Left ventricle myocardium superior (tissue), 1 donor: ENCODE data around the gene ILF2. TPM values are rescaled to one million over a fixed set of nuclear protein-coding genes. Genes with fewer than 3 reads are reported as not detected.

Source experiments
- ATAC-seq: fragments of 200-7000 bp; cut with Tn5 transposase; one replicate; pipeline ENCODE4 v1.9.1; 2020; ENCODE audit warnings: mild to moderate bottlenecking, moderate library complexity
- DNase-seq: peaks from one replicate; pipeline ENCODE4 v3.0.0-alpha.2; 2020
- intact Hi-C: fragments of 100-400 bp; cut with micrococcal nuclease; formaldehyde crosslinking; loops from one replicate; pipeline ENCODE4 v1.11.0; 2022
- total RNA-seq: library from RNA; stranded (reverse); fragmentation: NEBNext Ultra II Directional; extraction: Animal tissue kit (Norgen Biotek cat#: 25700); gene quantifications from one replicate; pipeline ENCODE4 v1.2.1, GENCODE V29; 2021
- donor health status: DM: no; HTN: yes; CAD: no; lungs with severe emphysema.

The ILF2 gene
- total RNA-seq, 1 donor from 2014 or later = 56.9 TPM

- DNase-seq (no peak), ATAC-seq (peak; percentile 28)
- intact Hi-C loops = no loop called here
These were observed 37.5 kb downstream of the ILF2 start for GRCh38 chr1:153633161-153633753.

GRCh38 chr1:153631047-153632022 lies 39.5 kb downstream of the ILF2 start:
- no peak for DNase-seq
- no peak for ATAC-seq
- intact Hi-C loops = no loop called here

GRCh38 chr1:153630384-153630783 lies 40.4 kb downstream of the ILF2 start:
- ATAC-seq (no peak), DNase-seq (no peak)
- intact Hi-C loops = no loop called here

GRCh38 chr1:153629971-153630370 lies 40.8 kb downstream of the ILF2 start:
- ATAC-seq (peak; percentile 50), DNase-seq (peak; percentile 83)
- intact Hi-C loops = no loop called here

GRCh38 chr1:153629343-153629665 lies 41.5 kb downstream of the ILF2 start:
- ATAC-seq (no peak), DNase-seq (no peak)
- intact Hi-C loops = no loop called here

GRCh38 chr1:153628638-153629342 lies 42.0 kb downstream of the ILF2 start:
- intact Hi-C loops = no loop called here
- ATAC-seq = no peak
- DNase-seq = no peak

GRCh38 chr1:153627715-153628626 lies 42.8 kb downstream of the ILF2 start, which contains the start of gene S100A1:
TSS of gene S100A1 (plus strand) at chr1:153628434. CDS start at chr1:153630522, 2,088 bp downstream.
- ATAC-seq (peak; percentile 59), DNase-seq (peak; percentile 82)
- intact Hi-C loops = no loop called here

GRCh38 chr1:153626904-153627714 lies 43.7 kb downstream of the ILF2 start, which contains the start of gene S100A13:
TSS of gene S100A13 (minus strand) at chr1:153627505. CDS start at chr1:153626472, 1,033 bp downstream.
- ATAC-seq (peak; percentile 67), DNase-seq (peak; percentile 85)
- intact Hi-C loops = no loop called here

- ATAC-seq = no peak
- intact Hi-C loops = no loop called here
- DNase-seq = no peak
These were observed 44.3 kb downstream of the ILF2 start for GRCh38 chr1:153626477-153626903.

GRCh38 chr1:153624965-153625611 lies 45.7 kb downstream of the ILF2 start:
- intact Hi-C loops = no loop called here
- no peak for ATAC-seq
- no peak for DNase-seq

GRCh38 chr1:153623101-153623500 lies 47.7 kb downstream of the ILF2 start:
- ATAC-seq (no peak), DNase-seq (no peak)
- intact Hi-C loops = no loop called here

- DNase-seq = no peak
- ATAC-seq = no peak
- intact Hi-C loops = no loop called here
These were observed 51.6 kb downstream of the ILF2 start for GRCh38 chr1:153619171-153619570.

- ATAC-seq (no peak), DNase-seq (no peak)
- intact Hi-C loops = no loop called here
These were observed 53.1 kb downstream of the ILF2 start for GRCh38 chr1:153617663-153618062.

- ATAC-seq = peak; percentile 64
- intact Hi-C loops = no loop called here
- peak; percentile 59 for DNase-seq
These were observed 53.9 kb downstream of the ILF2 start for GRCh38 chr1:153616917-153617311.

GRCh38 chr1:153616144-153616916 lies 54.5 kb downstream of the ILF2 start, which contains the start of gene S100A14:
TSS of gene S100A14 (minus strand) at chr1:153616325. CDS start at chr1:153615858, 467 bp downstream.
- peak; percentile 41 for ATAC-seq
- peak; percentile 68 for DNase-seq
- intact Hi-C loops = no loop called here

GRCh38 chr1:153615406-153615805 lies 55.4 kb downstream of the ILF2 start:
- DNase-seq (no peak), ATAC-seq (no peak)
- intact Hi-C loops = no loop called here

- DNase-seq (no peak), ATAC-seq (no peak)
- intact Hi-C loops = no loop called here
These were observed 55.9 kb downstream of the ILF2 start for GRCh38 chr1:153614906-153615305.
